ENCODE results near the gene ADAMTS2. TPM values are rescaled to one million over a fixed set of nuclear protein-coding genes. Genes with fewer than 3 reads are reported as not detected.
"Not testable (repeated sequence)": the region's sequence is repeated elsewhere in the genome, so short reads cannot be mapped to it uniquely, and the experiment has no call there.

The ADAMTS2 gene
- total RNA-seq, 1 donor from 2014 or later: 93.2 TPM

GRCh38 chr5:179289756-179290385, 55.4 kb downstream of the ADAMTS2 start:
- peak; percentile 41 for DNase-seq (ENCODE audit: low spot score)
- no peak for TF ChIP-seq CTCF (IDR thresholded peaks at IDR 0.05)
- Mint-ChIP-seq H3K9me3 (ENCODE audit: low read depth) (peaks cover 3% of the 10 kb centered on the region), H3K4me3 (ENCODE audit: unreplicated experiment) (no peak overlapping the region), H3K27ac (ENCODE audit: unreplicated experiment) (no peak overlapping the region), H3K36me3 (ENCODE audit: low read depth) (peaks cover 2% of the 10 kb centered on the region), H3K27me3 (ENCODE audit: low read depth) (no peaks in the 10 kb centered on the region), H3K4me1 (ENCODE audit: low read depth) (peaks cover 22% of the 10 kb centered on the region)

- H3K9me3 Mint-ChIP-seq (ENCODE audit: low read depth): peaks cover 3% of the 10 kb centered on the region
- no peak overlapping the region for H3K27ac Mint-ChIP-seq (ENCODE audit: unreplicated experiment)
- H3K4me1 Mint-ChIP-seq (ENCODE audit: low read depth): peaks cover 21% of the 10 kb centered on the region
- TF ChIP-seq CTCF (IDR thresholded peaks at IDR 0.05): no peak
- H3K4me3 Mint-ChIP-seq (ENCODE audit: unreplicated experiment): no peak overlapping the region
- peaks cover 2% of the 10 kb centered on the region for H3K36me3 Mint-ChIP-seq (ENCODE audit: low read depth)
- no peaks in the 10 kb centered on the region for H3K27me3 Mint-ChIP-seq (ENCODE audit: low read depth)
- DNase-seq (ENCODE audit: low spot score): peak; percentile 57
These were observed 56.5 kb downstream of the ADAMTS2 start for GRCh38 chr5:179288809-179289185.

- H3K27ac Mint-ChIP-seq (ENCODE audit: unreplicated experiment): no peak overlapping the region
- no peak for TF ChIP-seq CTCF (IDR thresholded peaks at IDR 0.05)
- H3K4me3 Mint-ChIP-seq (ENCODE audit: unreplicated experiment): no peak overlapping the region
- DNase-seq (ENCODE audit: low spot score): peak; percentile 70
- peaks cover under 1% of the 10 kb centered on the region for H3K36me3 Mint-ChIP-seq (ENCODE audit: low read depth)
- H3K27me3 Mint-ChIP-seq (ENCODE audit: low read depth): no peaks in the 10 kb centered on the region
- peaks cover 3% of the 10 kb centered on the region for H3K9me3 Mint-ChIP-seq (ENCODE audit: low read depth)
- H3K4me1 Mint-ChIP-seq (ENCODE audit: low read depth): peaks cover 20% of the 10 kb centered on the region
These were observed 57.0 kb downstream of the ADAMTS2 start for GRCh38 chr5:179288101-179288808.

- Mint-ChIP-seq H3K27ac (ENCODE audit: unreplicated experiment) (no peak overlapping the region), H3K4me1 (ENCODE audit: low read depth) (peaks cover 16% of the 10 kb centered on the region), H3K36me3 (ENCODE audit: low read depth) (no peaks in the 10 kb centered on the region), H3K27me3 (ENCODE audit: low read depth) (no peaks in the 10 kb centered on the region), H3K9me3 (ENCODE audit: low read depth) (peaks cover 3% of the 10 kb centered on the region), H3K4me3 (ENCODE audit: unreplicated experiment) (no peak overlapping the region)
- no peak for TF ChIP-seq CTCF (IDR thresholded peaks at IDR 0.05)
- DNase-seq (ENCODE audit: low spot score): peak; percentile 79
These were observed 57.6 kb downstream of the ADAMTS2 start for GRCh38 chr5:179287631-179288030.

- TF ChIP-seq CTCF (IDR thresholded peaks at IDR 0.05): no peak
- no peak overlapping the region for H3K27ac Mint-ChIP-seq (ENCODE audit: unreplicated experiment)
- no peak overlapping the region for H3K4me3 Mint-ChIP-seq (ENCODE audit: unreplicated experiment)
- H3K36me3 Mint-ChIP-seq (ENCODE audit: low read depth): no peaks in the 10 kb centered on the region
- H3K9me3 Mint-ChIP-seq (ENCODE audit: low read depth): peaks cover 8% of the 10 kb centered on the region
- H3K4me1 Mint-ChIP-seq (ENCODE audit: low read depth): peaks cover 16% of the 10 kb centered on the region
- no peaks in the 10 kb centered on the region for H3K27me3 Mint-ChIP-seq (ENCODE audit: low read depth)
- DNase-seq (ENCODE audit: low spot score): peak; percentile 59
These were observed 58.2 kb downstream of the ADAMTS2 start for GRCh38 chr5:179287071-179287470.

GRCh38 chr5:179285776-179286162, 59.5 kb downstream of the ADAMTS2 start:
- H3K9me3 Mint-ChIP-seq (ENCODE audit: low read depth); H3K27ac Mint-ChIP-seq (ENCODE audit: unreplicated experiment); H3K36me3 Mint-ChIP-seq (ENCODE audit: low read depth); H3K4me3 Mint-ChIP-seq (ENCODE audit: unreplicated experiment); H3K27me3 Mint-ChIP-seq (ENCODE audit: low read depth): not testable (repeated sequence)
- peak; percentile 37 for DNase-seq (ENCODE audit: low spot score)
- H3K4me1 Mint-ChIP-seq (ENCODE audit: low read depth): peaks cover 16% of the 10 kb centered on the region
